Hematopoietic multipotent progenitor cell treated with erythropoietin and hydrocortisone succinate and interleukin-3 and kit ligand, for 17 days (in vitro differentiated cells): ENCODE measurements around the gene NR1H3.

Experiments used
- DNase-seq: peaks from one replicate; pipeline ENCODE4 v3.0.0-alpha.2; 2015; ENCODE audit warnings: low spot score

NR1H3 gene

GRCh38 chr11:47244448-47245350 lies 13.1 kb upstream of the NR1H3 start:
- no peak for DNase-seq

GRCh38 chr11:47245611-47246357 lies 12.0 kb upstream of the NR1H3 start:
- DNase-seq: no peak

- no peak for DNase-seq
These were observed 10.3 kb upstream of the NR1H3 start for GRCh38 chr11:47247502-47247901.

GRCh38 chr11:47248304-47248663 lies 9.5 kb upstream of the NR1H3 start:
- no peak for DNase-seq

GRCh38 chr11:47248664-47249377 lies 9.0 kb upstream of the NR1H3 start, which contains the start of gene ACP2:
Gene ACP2, minus strand, starts transcription at chr11:47248814. Its CDS starts 25 bp downstream, at chr11:47248789.
- DNase-seq: peak; percentile 92

GRCh38 chr11:47249378-47249715 lies 8.4 kb upstream of the NR1H3 start:
- DNase-seq: no peak

GRCh38 chr11:47251751-47252150 lies 6.0 kb upstream of the NR1H3 start:
- no peak for DNase-seq

GRCh38 chr11:47253660-47254059 lies 4.1 kb upstream of the NR1H3 start:
- DNase-seq: no peak

GRCh38 chr11:47254386-47254785 lies 3.4 kb upstream of the NR1H3 start:
- DNase-seq: no peak

- no peak for DNase-seq
These were observed 1.4 kb upstream of the NR1H3 start for GRCh38 chr11:47256374-47256773.

GRCh38 chr11:47257177-47257516 lies 649 bp upstream of the NR1H3 start:
- no peak for DNase-seq

- DNase-seq: no peak
These were observed 614 bp downstream of the NR1H3 start for GRCh38 chr11:47258317-47258902.

GRCh38 chr11:47259232-47259977 lies 1.6 kb downstream of the NR1H3 start:
- DNase-seq: peak; percentile 53

GRCh38 chr11:47260366-47260765 lies 2.6 kb downstream of the NR1H3 start:
- DNase-seq: no peak

GRCh38 chr11:47261291-47261800 lies 3.5 kb downstream of the NR1H3 start:
- DNase-seq: no peak

- DNase-seq: no peak
These were observed 6.3 kb downstream of the NR1H3 start for GRCh38 chr11:47264119-47264518.

GRCh38 chr11:47264521-47264920 lies 6.7 kb downstream of the NR1H3 start:
- no peak for DNase-seq

- DNase-seq: no peak
These were observed 10.1 kb downstream of the NR1H3 start for GRCh38 chr11:47267876-47268275.

GRCh38 chr11:47268448-47269001 lies 10.7 kb downstream of the NR1H3 start:
- DNase-seq: no peak

- DNase-seq: peak; percentile 75
These were observed 11.4 kb downstream of the NR1H3 start for GRCh38 chr11:47269002-47269828.
